Neural progenitor cell (in vitro differentiated cells): ENCODE results near the gene CSRP1.

Experiments used
- EZH2 ChIP-seq: fragments of 200-600 bp; sonication (generic); IDR thresholded peaks from 2 replicates; pipeline ENCODE4 v1.6.1; 2017; ENCODE audit warnings: antibody characterized with exemption, mild to moderate bottlenecking, moderate library complexity
- EZH2phosphoT487 ChIP-seq: fragments of 200-600 bp; sonication (generic); IDR thresholded peaks from 2 replicates; pipeline ENCODE4 v1.6.1; 2017; ENCODE audit warnings: antibody characterized with exemption
- TF ChIP-seq, protein P1 (sequence below): fragments of 200-600 bp; sonication (generic); IDR thresholded peaks from 2 replicates; pipeline ENCODE4 v1.5.1; 2017; ENCODE audit warnings: antibody characterized with exemption, mild to moderate bottlenecking

DNA sequence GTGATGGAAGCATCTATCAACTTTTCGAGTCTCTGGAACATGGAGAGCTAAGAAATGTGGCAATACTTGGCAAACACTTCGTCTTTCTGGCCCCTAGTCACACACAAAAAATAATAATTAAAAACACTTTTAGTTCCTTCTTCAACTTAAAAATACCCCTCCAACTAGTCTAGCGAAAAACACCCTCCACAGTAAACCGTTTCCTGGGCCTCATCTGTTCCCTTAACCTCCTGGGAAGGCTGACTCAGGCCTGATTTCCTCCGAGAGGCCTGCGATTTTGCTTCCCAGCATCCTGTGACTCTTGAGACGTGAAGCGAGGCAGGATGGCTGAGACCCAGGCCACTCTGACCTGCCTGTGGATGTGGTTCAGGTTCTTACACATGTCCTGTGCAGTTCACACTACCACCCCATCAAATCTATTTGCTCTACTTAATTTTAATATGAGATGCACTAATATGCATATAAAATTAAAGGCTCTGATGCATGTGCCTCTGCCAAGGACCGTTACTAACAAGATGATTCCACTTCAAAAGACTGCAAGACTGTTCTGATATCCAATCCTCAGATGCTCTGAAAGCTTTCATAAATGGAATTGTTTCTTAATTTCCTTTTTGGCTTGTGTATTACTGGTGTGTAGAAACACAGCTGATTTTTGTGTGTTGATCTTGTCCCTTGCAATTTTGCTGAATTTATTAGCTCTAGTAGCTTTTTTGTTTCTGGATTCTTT is 35.5 kb upstream of the CSRP1 start:
- TF ChIP-seq, protein P1, sequence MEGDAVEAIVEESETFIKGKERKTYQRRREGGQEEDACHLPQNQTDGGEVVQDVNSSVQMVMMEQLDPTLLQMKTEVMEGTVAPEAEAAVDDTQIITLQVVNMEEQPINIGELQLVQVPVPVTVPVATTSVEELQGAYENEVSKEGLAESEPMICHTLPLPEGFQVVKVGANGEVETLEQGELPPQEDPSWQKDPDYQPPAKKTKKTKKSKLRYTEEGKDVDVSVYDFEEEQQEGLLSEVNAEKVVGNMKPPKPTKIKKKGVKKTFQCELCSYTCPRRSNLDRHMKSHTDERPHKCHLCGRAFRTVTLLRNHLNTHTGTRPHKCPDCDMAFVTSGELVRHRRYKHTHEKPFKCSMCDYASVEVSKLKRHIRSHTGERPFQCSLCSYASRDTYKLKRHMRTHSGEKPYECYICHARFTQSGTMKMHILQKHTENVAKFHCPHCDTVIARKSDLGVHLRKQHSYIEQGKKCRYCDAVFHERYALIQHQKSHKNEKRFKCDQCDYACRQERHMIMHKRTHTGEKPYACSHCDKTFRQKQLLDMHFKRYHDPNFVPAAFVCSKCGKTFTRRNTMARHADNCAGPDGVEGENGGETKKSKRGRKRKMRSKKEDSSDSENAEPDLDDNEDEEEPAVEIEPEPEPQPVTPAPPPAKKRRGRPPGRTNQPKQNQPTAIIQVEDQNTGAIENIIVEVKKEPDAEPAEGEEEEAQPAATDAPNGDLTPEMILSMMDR = no peak
- no peak for TF ChIP-seq EZH2
- TF ChIP-seq EZH2phosphoT487 = no peak
